Anterior cingulate cortex (tissue), 58 donors: ENCODE measurements around the gene TXN.
"Not testable (repeated sequence)": the region's sequence is repeated elsewhere in the genome, so short reads cannot be mapped to it uniquely, and the experiment has no call there.

Experiments used
- DNase-seq, 58 donors: peaks; one replicate each; lab custom pipeline; 2025; lab: John Stamatoyannopoulos, UW

Gene TXN

GRCh38 chr9:110214090-110214489, 42.2 kb downstream of the TXN start:
- DNase-seq, result no peak

- no peak for DNase-seq
Observed at GRCh38 chr9:110213413-110214044, 42.8 kb downstream of the TXN start.

GRCh38 chr9:110208031-110208430, 48.3 kb downstream of the TXN start, which contains the start of gene C9orf152:
TSS of gene C9orf152 (minus strand) at chr9:110208159. CDS start at chr9:110207579, 580 bp downstream.
- DNase-seq, result no peak

- DNase-seq, result no peak
Observed at GRCh38 chr9:110207071-110207641, 49.2 kb downstream of the TXN start.

- no peak for DNase-seq
Observed at GRCh38 chr9:110206389-110206788, 49.9 kb downstream of the TXN start.

GRCh38 chr9:110205612-110206011, 50.7 kb downstream of the TXN start:
- not testable (repeated sequence) for DNase-seq

- no peak for DNase-seq
Observed at GRCh38 chr9:110202232-110202631, 54.1 kb downstream of the TXN start.

- no peak for DNase-seq
Observed at GRCh38 chr9:110199643-110200042, 56.7 kb downstream of the TXN start.

- DNase-seq, result no peak
Observed at GRCh38 chr9:110198357-110198756, 58.0 kb downstream of the TXN start.

GRCh38 chr9:110197330-110198187, 58.7 kb downstream of the TXN start:
- no peak for DNase-seq

- not testable (repeated sequence) for DNase-seq
Observed at GRCh38 chr9:110196084-110196499, 60.2 kb downstream of the TXN start.
